ENCODE measurements around the gene RABGAP1L.

Gene RABGAP1L

GRCh38 chr1:174239541-174239940 is 80.2 kb downstream of the RABGAP1L start:
- H3K14ac ChIP-seq (ENCODE audit: low read length), result no peak overlapping the region
- H2AK5ac ChIP-seq (ENCODE audit: low read depth, low read length), result no peak overlapping the region
- no peak for DNase-seq (ENCODE audit: low spot score)
- WGBS, 2 donors (ENCODE audit: extremely low coverage in 2 of 2, insufficient read length in 2 of 2, insufficient replicate concordance in 1 of 2), result no CpG with 5 or more reads among the region's 1 CpG
- no peak overlapping the region for H2BK120ac ChIP-seq (ENCODE audit: low read depth, low read length)
- no peak overlapping the region for H3K4me3 ChIP-seq (ENCODE audit: low read length in 2 of 2)
- no peak overlapping the region for H2BK12ac ChIP-seq (ENCODE audit: low read length)
- H3K9ac ChIP-seq (ENCODE audit: low read depth, low read length, poor library complexity), result no peak overlapping the region
- no peaks in the 10 kb centered on the region for H3K9me3 ChIP-seq (replicated peaks in 1 of 2; ENCODE audit: control insufficient read depth in 2 of 2, insufficient read depth in 1 of 2, low read depth in 1 of 2, low read length in 2 of 2)
- H2AFZ ChIP-seq (ENCODE audit: low read length), result no peak overlapping the region
- H4K91ac ChIP-seq (ENCODE audit: low read depth, low read length, poor library complexity), result no peak overlapping the region
- no peak overlapping the region for H3K18ac ChIP-seq (ENCODE audit: low read length)
- H3K4me2 ChIP-seq (ENCODE audit: insufficient read depth, low read length, poor library complexity, severe bottlenecking), result no peak overlapping the region
- H4K8ac ChIP-seq (ENCODE audit: low read depth, low read length), result no peak overlapping the region
- no peak overlapping the region for H2BK5ac ChIP-seq (ENCODE audit: low read length)
- H3K27ac ChIP-seq (replicated peaks; ENCODE audit: low read length), result no peak overlapping the region
- H3K4me1 ChIP-seq (ENCODE audit: control insufficient read depth in 2 of 2, insufficient read depth in 1 of 2, low read depth in 1 of 2, low read length in 2 of 2), result no peaks in the 10 kb centered on the region
- no peak overlapping the region for H3K23ac ChIP-seq (ENCODE audit: low read depth, low read length, poor library complexity)
- H3K27me3 ChIP-seq (ENCODE audit: control insufficient read depth in 3 of 3, insufficient read depth in 3 of 3, low read depth in 1 of 3, low read length in 3 of 3), result no peaks in the 10 kb centered on the region
- H2BK15ac ChIP-seq (ENCODE audit: low read length), result no peak overlapping the region
- H3K4ac ChIP-seq (ENCODE audit: low read length), result no peak overlapping the region
- H3K79me1 ChIP-seq (ENCODE audit: low read depth, low read length), result no peaks in the 10 kb centered on the region
- H3K36me3 ChIP-seq (replicated peaks in 1 of 2; ENCODE audit: control insufficient read depth in 2 of 2, insufficient read depth in 2 of 2, low read length in 2 of 2), result no peaks in the 10 kb centered on the region

- H3K79me1 ChIP-seq (ENCODE audit: low read depth, low read length), result no peaks in the 10 kb centered on the region
- H2BK12ac ChIP-seq (ENCODE audit: low read length), result no peak overlapping the region
- no peak overlapping the region for H3K4me2 ChIP-seq (ENCODE audit: insufficient read depth, low read length, poor library complexity, severe bottlenecking)
- H3K9ac ChIP-seq (ENCODE audit: low read depth, low read length, poor library complexity), result no peak overlapping the region
- H3K27me3 ChIP-seq (ENCODE audit: control insufficient read depth in 3 of 3, insufficient read depth in 3 of 3, low read depth in 1 of 3, low read length in 3 of 3), result no peaks in the 10 kb centered on the region
- no peak overlapping the region for H3K27ac ChIP-seq (replicated peaks; ENCODE audit: low read length)
- H3K36me3 ChIP-seq (replicated peaks in 1 of 2; ENCODE audit: control insufficient read depth in 2 of 2, insufficient read depth in 2 of 2, low read length in 2 of 2), result no peaks in the 10 kb centered on the region
- H3K4me3 ChIP-seq (ENCODE audit: low read length in 2 of 2), result no peak overlapping the region
- H3K14ac ChIP-seq (ENCODE audit: low read length), result no peak overlapping the region
- H2AK5ac ChIP-seq (ENCODE audit: low read depth, low read length), result no peak overlapping the region
- H3K9me3 ChIP-seq (replicated peaks in 1 of 2; ENCODE audit: control insufficient read depth in 2 of 2, insufficient read depth in 1 of 2, low read depth in 1 of 2, low read length in 2 of 2), result no peaks in the 10 kb centered on the region
- H4K91ac ChIP-seq (ENCODE audit: low read depth, low read length, poor library complexity), result no peak overlapping the region
- no peak overlapping the region for H2BK15ac ChIP-seq (ENCODE audit: low read length)
- no peak for DNase-seq (ENCODE audit: low spot score)
- H3K4me1 ChIP-seq (ENCODE audit: control insufficient read depth in 2 of 2, insufficient read depth in 1 of 2, low read depth in 1 of 2, low read length in 2 of 2), result no peaks in the 10 kb centered on the region
- H2AFZ ChIP-seq (ENCODE audit: low read length), result no peak overlapping the region
- no peak overlapping the region for H4K8ac ChIP-seq (ENCODE audit: low read depth, low read length)
- no peak overlapping the region for H3K4ac ChIP-seq (ENCODE audit: low read length)
- H2BK5ac ChIP-seq (ENCODE audit: low read length), result no peak overlapping the region
- H2BK120ac ChIP-seq (ENCODE audit: low read depth, low read length), result no peak overlapping the region
- no CpG with 5 or more reads among the region's 2 CpGs for WGBS, 2 donors (ENCODE audit: extremely low coverage in 2 of 2, insufficient read length in 2 of 2, insufficient replicate concordance in 1 of 2)
- H3K23ac ChIP-seq (ENCODE audit: low read depth, low read length, poor library complexity), result no peak overlapping the region
- H3K18ac ChIP-seq (ENCODE audit: low read length), result no peak overlapping the region
Measured at GRCh38 chr1:174242856-174243255, 83.5 kb downstream of the RABGAP1L start.

- no peak for DNase-seq (ENCODE audit: low spot score)
- H3K18ac ChIP-seq (ENCODE audit: low read length), result no peak overlapping the region
- no peaks in the 10 kb centered on the region for H3K79me1 ChIP-seq (ENCODE audit: low read depth, low read length)
- no peaks in the 10 kb centered on the region for H3K27me3 ChIP-seq (ENCODE audit: control insufficient read depth in 3 of 3, insufficient read depth in 3 of 3, low read depth in 1 of 3, low read length in 3 of 3)
- H2AFZ ChIP-seq (ENCODE audit: low read length), result no peak overlapping the region
- WGBS, 2 donors (ENCODE audit: extremely low coverage in 2 of 2, insufficient read length in 2 of 2, insufficient replicate concordance in 1 of 2), result no CpG with 5 or more reads among the region's 3 CpGs
- H3K9me3 ChIP-seq (replicated peaks in 1 of 2; ENCODE audit: control insufficient read depth in 2 of 2, insufficient read depth in 1 of 2, low read depth in 1 of 2, low read length in 2 of 2), result no peaks in the 10 kb centered on the region
- H4K91ac ChIP-seq (ENCODE audit: low read depth, low read length, poor library complexity), result no peak overlapping the region
- no peaks in the 10 kb centered on the region for H3K36me3 ChIP-seq (replicated peaks in 1 of 2; ENCODE audit: control insufficient read depth in 2 of 2, insufficient read depth in 2 of 2, low read length in 2 of 2)
- no peak overlapping the region for H2BK12ac ChIP-seq (ENCODE audit: low read length)
- H2BK120ac ChIP-seq (ENCODE audit: low read depth, low read length), result no peak overlapping the region
- H3K4me3 ChIP-seq (ENCODE audit: low read length in 2 of 2), result no peak overlapping the region
- no peak overlapping the region for H3K14ac ChIP-seq (ENCODE audit: low read length)
- H2AK5ac ChIP-seq (ENCODE audit: low read depth, low read length), result no peak overlapping the region
- no peak overlapping the region for H3K9ac ChIP-seq (ENCODE audit: low read depth, low read length, poor library complexity)
- H2BK5ac ChIP-seq (ENCODE audit: low read length), result no peak overlapping the region
- no peak overlapping the region for H3K27ac ChIP-seq (replicated peaks; ENCODE audit: low read length)
- no peak overlapping the region for H3K4me2 ChIP-seq (ENCODE audit: insufficient read depth, low read length, poor library complexity, severe bottlenecking)
- H2BK15ac ChIP-seq (ENCODE audit: low read length), result no peak overlapping the region
- H4K8ac ChIP-seq (ENCODE audit: low read depth, low read length), result no peak overlapping the region
- no peak overlapping the region for H3K23ac ChIP-seq (ENCODE audit: low read depth, low read length, poor library complexity)
- no peak overlapping the region for H3K4ac ChIP-seq (ENCODE audit: low read length)
- no peaks in the 10 kb centered on the region for H3K4me1 ChIP-seq (ENCODE audit: control insufficient read depth in 2 of 2, insufficient read depth in 1 of 2, low read depth in 1 of 2, low read length in 2 of 2)
Measured at GRCh38 chr1:174243451-174244000, 84.2 kb downstream of the RABGAP1L start.

- Histone ChIP-seq H3K36me3 (replicated peaks in 1 of 2; ENCODE audit: control insufficient read depth in 2 of 2, insufficient read depth in 2 of 2, low read length in 2 of 2) (no peaks in the 10 kb centered on the region), H3K18ac (ENCODE audit: low read length) (no peak overlapping the region), H3K9me3 (replicated peaks in 1 of 2; ENCODE audit: control insufficient read depth in 2 of 2, insufficient read depth in 1 of 2, low read depth in 1 of 2, low read length in 2 of 2) (no peaks in the 10 kb centered on the region), H3K4ac (ENCODE audit: low read length) (no peak overlapping the region), H3K27me3 (ENCODE audit: control insufficient read depth in 3 of 3, insufficient read depth in 3 of 3, low read depth in 1 of 3, low read length in 3 of 3) (no peaks in the 10 kb centered on the region), H2AFZ (ENCODE audit: low read length) (no peak overlapping the region), H3K9ac (ENCODE audit: low read depth, low read length, poor library complexity) (no peak overlapping the region), H2BK15ac (ENCODE audit: low read length) (no peak overlapping the region), H3K4me1 (ENCODE audit: control insufficient read depth in 2 of 2, insufficient read depth in 1 of 2, low read depth in 1 of 2, low read length in 2 of 2) (no peaks in the 10 kb centered on the region), H3K23ac (ENCODE audit: low read depth, low read length, poor library complexity) (no peak overlapping the region), H4K91ac (ENCODE audit: low read depth, low read length, poor library complexity) (no peak overlapping the region), H3K27ac (replicated peaks; ENCODE audit: low read length) (no peak overlapping the region), H3K4me3 (ENCODE audit: low read length in 2 of 2) (no peak overlapping the region), H4K8ac (ENCODE audit: low read depth, low read length) (no peak overlapping the region), H3K14ac (ENCODE audit: low read length) (no peak overlapping the region), H3K4me2 (ENCODE audit: insufficient read depth, low read length, poor library complexity, severe bottlenecking) (no peak overlapping the region), H2BK12ac (ENCODE audit: low read length) (no peak overlapping the region), H2AK5ac (ENCODE audit: low read depth, low read length) (no peak overlapping the region), H2BK120ac (ENCODE audit: low read depth, low read length) (no peak overlapping the region), H2BK5ac (ENCODE audit: low read length) (no peak overlapping the region), H3K79me1 (ENCODE audit: low read depth, low read length) (no peaks in the 10 kb centered on the region)
- no peak for DNase-seq (ENCODE audit: low spot score)
- no CpG with 5 or more reads among the region's 5 CpGs for WGBS, 2 donors (ENCODE audit: extremely low coverage in 2 of 2, insufficient read length in 2 of 2, insufficient replicate concordance in 1 of 2)
Measured at GRCh38 chr1:174244017-174244416, 84.7 kb downstream of the RABGAP1L start.

Measured in neuronal stem cell (in vitro differentiated cells).